ENCODE data around the gene DNAJC30. TPM values are rescaled to one million over a fixed set of nuclear protein-coding genes. Genes with fewer than 3 reads are reported as not detected.
"Not testable (repeated sequence)": the region's sequence is repeated elsewhere in the genome, so short reads cannot be mapped to it uniquely, and the experiment has no call there.

Gene DNAJC30
- total and polyA plus RNA-seq, 3 experiments from 2014 or later: 10.0 to 12.4 (median 10.9) TPM

GRCh38 chr7:73717025-73717807, 34.0 kb upstream of the DNAJC30 start:
- peaks cover 18% of the 10 kb centered on the region for H3K4me1 ChIP-seq (ENCODE audit: insufficient read depth, low read length)
- H3K27me3 ChIP-seq (ENCODE audit: insufficient read depth, low read length, poor library complexity, severe bottlenecking): no peaks in the 10 kb centered on the region
- no peak for DNase-seq
- H3K27ac Mint-ChIP-seq: peak overlapping the region; percentile 30 to 97 (median 83)
- H3K4me1 Mint-ChIP-seq: peaks cover 22 to 30% (median 22%) of the 10 kb centered on the region in 3 donors
- H3K27me3 Mint-ChIP-seq: peaks cover 0 to 3% of the 10 kb centered on the region in 2 donors
- H3K4me3 ChIP-seq (ENCODE audit: low read length): peak overlapping the region; percentile 66
- no peaks in the 10 kb centered on the region for H3K36me3 ChIP-seq (ENCODE audit: insufficient read depth, low read length)
- H3K9me3 ChIP-seq (ENCODE audit: low read length): no peaks in the 10 kb centered on the region
- ChIA-PET POLR2A (interaction anchor here (0.6 to 0.8 kb wide), 4 partner anchors 19 to 139 kb away, joined by 4 read pairs; partner anchors contain the start of gene TBL2), CTCF (interaction anchor here (1.0 to 4.1 kb wide), 5 partner anchors 8 to 111 kb away, joined by 3 to 14 read pairs (median 3); no protein-coding TSS in a partner anchor)
- H3K9me3 Mint-ChIP-seq: peaks cover 0 to 2% (median 0%) of the 10 kb centered on the region in 5 donors
- H3K4me3 Mint-ChIP-seq: peak overlapping the region; percentile 80 to 92 (median 85)
- H3K27ac ChIP-seq (ENCODE audit: low read depth, low read length): no peak overlapping the region
- peaks cover 0 to 1% (median 0%) of the 10 kb centered on the region in 3 donors for H3K36me3 Mint-ChIP-seq

GRCh38 chr7:73716318-73716890, 33.2 kb upstream of the DNAJC30 start:
- H3K9me3 ChIP-seq (ENCODE audit: low read length): no peaks in the 10 kb centered on the region
- H3K27me3 ChIP-seq (ENCODE audit: insufficient read depth, low read length, poor library complexity, severe bottlenecking): no peaks in the 10 kb centered on the region
- ChIA-PET POLR2A (no interaction called here), CTCF (interaction anchor here (1.0 to 4.1 kb wide), 3 partner anchors 9 to 110 kb away, joined by 3 to 14 read pairs (median 8); no protein-coding TSS in a partner anchor)
- peak overlapping the region in 4 of 8 donors; percentile 12 to 57 (median 26) for H3K27ac Mint-ChIP-seq
- H3K4me3 Mint-ChIP-seq: peak overlapping the region in 1 of 7 donors; percentile 4
- H3K36me3 ChIP-seq (ENCODE audit: insufficient read depth, low read length): no peaks in the 10 kb centered on the region
- DNase-seq: no peak
- no peak overlapping the region for H3K4me3 ChIP-seq (ENCODE audit: low read length)
- peaks cover 0 to 2% (median 0%) of the 10 kb centered on the region in 5 donors for H3K9me3 Mint-ChIP-seq
- H3K27ac ChIP-seq (ENCODE audit: low read depth, low read length): no peak overlapping the region
- peaks cover 0 to 3% of the 10 kb centered on the region in 2 donors for H3K27me3 Mint-ChIP-seq
- peaks cover 0 to 1% (median 0%) of the 10 kb centered on the region in 3 donors for H3K36me3 Mint-ChIP-seq
- H3K4me1 ChIP-seq (ENCODE audit: insufficient read depth, low read length): peaks cover 18% of the 10 kb centered on the region
- H3K4me1 Mint-ChIP-seq: peaks cover 22 to 30% (median 22%) of the 10 kb centered on the region in 3 donors

- no peak overlapping the region for H3K4me3 Mint-ChIP-seq
- DNase-seq: no peak
Measured at GRCh38 chr7:73715648-73716317, 32.5 kb upstream of the DNAJC30 start.

GRCh38 chr7:73713319-73713718, 30.1 kb upstream of the DNAJC30 start:
- H3K4me1 Mint-ChIP-seq: peaks cover 17 to 19% (median 17%) of the 10 kb centered on the region in 3 donors
- H3K4me1 ChIP-seq (ENCODE audit: insufficient read depth, low read length): peaks cover 12% of the 10 kb centered on the region
- H3K27ac Mint-ChIP-seq; H3K9me3 ChIP-seq (ENCODE audit: low read length); H3K4me3 ChIP-seq (ENCODE audit: low read length); H3K27ac ChIP-seq (ENCODE audit: low read depth, low read length); H3K36me3 Mint-ChIP-seq; H3K9me3 Mint-ChIP-seq; POLR2A ChIA-PET; DNase-seq; H3K27me3 ChIP-seq (ENCODE audit: insufficient read depth, low read length, poor library complexity, severe bottlenecking); H3K4me3 Mint-ChIP-seq; H3K27me3 Mint-ChIP-seq; H3K36me3 ChIP-seq (ENCODE audit: insufficient read depth, low read length): not testable (repeated sequence)
- CTCF ChIA-PET: interaction anchor here (2.1 to 2.2 kb wide), 2 partner anchors 12 to 107 kb away, joined by 5 to 6 read pairs; no protein-coding TSS in a partner anchor

More at GRCh38 chr7:73715648-73716317, 32.5 kb upstream of the DNAJC30 start:
- Mint-ChIP-seq H3K27ac (peak overlapping the region in 2 of 8 donors; percentile 30 to 31), H3K27me3 (peaks cover 0 to 3% of the 10 kb centered on the region in 2 donors), H3K4me1 (peaks cover 22 to 30% (median 22%) of the 10 kb centered on the region in 3 donors), H3K36me3 (peaks cover 0 to 1% (median 0%) of the 10 kb centered on the region in 3 donors), H3K9me3 (peaks cover 0 to 2% (median 0%) of the 10 kb centered on the region in 5 donors)
- no peaks in the 10 kb centered on the region for H3K27me3 ChIP-seq (ENCODE audit: insufficient read depth, low read length, poor library complexity, severe bottlenecking)
- no peaks in the 10 kb centered on the region for H3K9me3 ChIP-seq (ENCODE audit: low read length)
- ChIA-PET CTCF (interaction anchor here (0.8 to 4.1 kb wide), 3 partner anchors 10 to 110 kb away, joined by 3 to 14 read pairs (median 8); partner anchors contain the start of gene VPS37D), POLR2A (no interaction called here)
- no peaks in the 10 kb centered on the region for H3K36me3 ChIP-seq (ENCODE audit: insufficient read depth, low read length)
- peak overlapping the region; percentile 16 for H3K27ac ChIP-seq (ENCODE audit: low read depth, low read length)
- H3K4me3 ChIP-seq (ENCODE audit: low read length): no peak overlapping the region
- peaks cover 18% of the 10 kb centered on the region for H3K4me1 ChIP-seq (ENCODE audit: insufficient read depth, low read length)

GRCh38 chr7:73712773-73713172, 29.5 kb upstream of the DNAJC30 start:
- no peaks in the 10 kb centered on the region for H3K9me3 Mint-ChIP-seq
- no peak for DNase-seq
- Histone ChIP-seq H3K4me1 (ENCODE audit: insufficient read depth, low read length) (peaks cover 7% of the 10 kb centered on the region), H3K36me3 (ENCODE audit: insufficient read depth, low read length) (no peaks in the 10 kb centered on the region), H3K4me3 (ENCODE audit: low read length) (no peak overlapping the region), H3K9me3 (ENCODE audit: low read length) (no peaks in the 10 kb centered on the region), H3K27me3 (ENCODE audit: insufficient read depth, low read length, poor library complexity, severe bottlenecking) (no peaks in the 10 kb centered on the region), H3K27ac (ENCODE audit: low read depth, low read length) (no peak overlapping the region)
- no peak overlapping the region for H3K4me3 Mint-ChIP-seq
- peaks cover 11 to 13% (median 12%) of the 10 kb centered on the region in 3 donors for H3K4me1 Mint-ChIP-seq
- CTCF ChIA-PET: interaction anchor here (2.1 to 2.2 kb wide), 2 partner anchors 13 to 106 kb away, joined by 5 to 6 read pairs; no protein-coding TSS in a partner anchor
- peak overlapping the region in 1 of 8 donors; percentile 66 for H3K27ac Mint-ChIP-seq
- POLR2A ChIA-PET: interaction anchor here (0.6 kb wide), 1 partner anchor 105 kb away, joined by 6 read pairs; no protein-coding TSS in a partner anchor
- peaks cover 0 to 3% of the 10 kb centered on the region in 2 donors for H3K27me3 Mint-ChIP-seq
- H3K36me3 Mint-ChIP-seq: peaks cover 0 to 2% (median 1%) of the 10 kb centered on the region in 3 donors

GRCh38 chr7:73708961-73709549, 25.8 kb upstream of the DNAJC30 start:
- no peaks in the 10 kb centered on the region for H3K27me3 Mint-ChIP-seq
- Histone ChIP-seq H3K27me3 (ENCODE audit: insufficient read depth, low read length, poor library complexity, severe bottlenecking) (no peaks in the 10 kb centered on the region), H3K36me3 (ENCODE audit: insufficient read depth, low read length) (no peaks in the 10 kb centered on the region), H3K4me3 (ENCODE audit: low read length) (no peak overlapping the region), H3K4me1 (ENCODE audit: insufficient read depth, low read length) (peaks cover 6% of the 10 kb centered on the region), H3K27ac (ENCODE audit: low read depth, low read length) (no peak overlapping the region), H3K9me3 (ENCODE audit: low read length) (no peaks in the 10 kb centered on the region)
- POLR2A ChIA-PET: no interaction called here
- peaks cover 0 to 2% (median 1%) of the 10 kb centered on the region in 3 donors for H3K36me3 Mint-ChIP-seq
- H3K27ac Mint-ChIP-seq: no peak overlapping the region
- no peak for DNase-seq
- no peaks in the 10 kb centered on the region for H3K9me3 Mint-ChIP-seq
- H3K4me3 Mint-ChIP-seq: no peak overlapping the region
- peaks cover 4 to 7% (median 5%) of the 10 kb centered on the region in 3 donors for H3K4me1 Mint-ChIP-seq
- CTCF ChIA-PET: interaction anchor here (1.0 to 1.1 kb wide), 2 partner anchors 11 to 16 kb away, joined by 4 read pairs; no protein-coding TSS in a partner anchor

GRCh38 chr7:73707045-73707631, 23.9 kb upstream of the DNAJC30 start:
- Mint-ChIP-seq H3K27me3 (no peaks in the 10 kb centered on the region), H3K36me3 (peaks cover 0 to 9% (median 0%) of the 10 kb centered on the region in 3 donors), H3K27ac (peak overlapping the region in 1 of 8 donors; percentile 47), H3K4me3 (no peak overlapping the region), H3K4me1 (peaks cover 0 to 4% (median 0%) of the 10 kb centered on the region in 3 donors), H3K9me3 (no peaks in the 10 kb centered on the region)
- ChIA-PET POLR2A (no interaction called here), CTCF (no interaction called here)
- Histone ChIP-seq H3K4me3 (ENCODE audit: low read length) (no peak overlapping the region), H3K36me3 (ENCODE audit: insufficient read depth, low read length) (no peaks in the 10 kb centered on the region), H3K27me3 (ENCODE audit: insufficient read depth, low read length, poor library complexity, severe bottlenecking) (no peaks in the 10 kb centered on the region), H3K27ac (ENCODE audit: low read depth, low read length) (no peak overlapping the region), H3K4me1 (ENCODE audit: insufficient read depth, low read length) (peaks cover 6% of the 10 kb centered on the region), H3K9me3 (ENCODE audit: low read length) (no peaks in the 10 kb centered on the region)
- no peak for DNase-seq
